GM19452 (cell line): ENCODE measurements around the gene SPPL3.

Experiments used
- ATAC-seq: cut with Tn5 transposase; IDR thresholded peaks from one replicate; pipeline ENCODE4 v1.9.1; 2021; ENCODE audit not compliant: unreplicated experiment

SPPL3 gene

GRCh38 chr12:120726510-120726793, 177.7 kb downstream of the SPPL3 start:
- no peak for ATAC-seq

- peak; percentile 97 for ATAC-seq
Observed at GRCh38 chr12:120725659-120726509, 178.3 kb downstream of the SPPL3 start, which contains the start of gene ACADS. Gene ACADS, plus strand, starts transcription at chr12:120725826. Its CDS starts 60 bp downstream, at chr12:120725886.

GRCh38 chr12:120725151-120725658, 179.0 kb downstream of the SPPL3 start:
- ATAC-seq = no peak

GRCh38 chr12:120724720-120725119, 179.4 kb downstream of the SPPL3 start:
- ATAC-seq = no peak

GRCh38 chr12:120722784-120723183, 181.4 kb downstream of the SPPL3 start:
- no peak for ATAC-seq

GRCh38 chr12:120721866-120722265, 182.3 kb downstream of the SPPL3 start:
- no peak for ATAC-seq

- no peak for ATAC-seq
Observed at GRCh38 chr12:120720987-120721801, 183.0 kb downstream of the SPPL3 start.

GRCh38 chr12:120720234-120720986, 183.7 kb downstream of the SPPL3 start:
- no peak for ATAC-seq

GRCh38 chr12:120719496-120720233, 184.5 kb downstream of the SPPL3 start:
- ATAC-seq = no peak

GRCh38 chr12:120719072-120719471, 185.1 kb downstream of the SPPL3 start:
- no peak for ATAC-seq

- ATAC-seq = no peak
Observed at GRCh38 chr12:120718055-120718454, 186.1 kb downstream of the SPPL3 start.

GRCh38 chr12:120713861-120714482, 190.2 kb downstream of the SPPL3 start:
- no peak for ATAC-seq

- no peak for ATAC-seq
Observed at GRCh38 chr12:120712610-120713009, 191.5 kb downstream of the SPPL3 start.
